Esophagus muscularis mucosa (tissue), 3 donors: Measurements from ENCODE around the gene EPGN.

Experiments
- CTCF ChIP-seq, 3 experiments: fragments of 200-600 bp in 2 of 3; fragments of 450-650 bp in 1 of 3; sonication (generic) in 2 of 3; IDR thresholded peaks; one replicate each; pipeline ENCODE4 v1.5.1; 2017 to 2019; ENCODE audit warnings: antibody characterized with exemption in 3 of 3, mild to moderate bottlenecking in 2 of 3, moderate library complexity in 1 of 3
- POLR2A ChIP-seq: fragments of 450-650 bp; IDR thresholded peaks from one replicate; pipeline ENCODE4 v1.6.1; 2017; ENCODE audit warnings: antibody characterized with exemption, moderate library complexity, mild to moderate bottlenecking, low read depth

GRCh38 chr4:74324262-74324661, 16.0 kb downstream of the EPGN start:
- TF ChIP-seq CTCF (IDR thresholded peaks at IDR 0.05) (no peak), POLR2A (no peak)
